Mammary epithelial cell (primary cell): Measurements from ENCODE around the gene GARIN5B.

Experiments used
- CTCF ChIP-seq, 2 donors: IDR thresholded peaks in 1 of 2; conservative IDR thresholded peaks in 1 of 2; 2 replicates each; pipeline ENCODE4 v1.5.1; 2011 to 2012; ENCODE audit warnings: inconsistent platforms in 2 of 2, low read length in 2 of 2, mild to moderate bottlenecking in 2 of 2, control low read depth in 1 of 2, low read depth in 1 of 2; ENCODE audit not compliant: insufficient read depth in 1 of 2; ENCODE audit errors: extremely low read depth in 1 of 2
- EZH2 ChIP-seq: IDR thresholded peaks from 2 replicates; pipeline ENCODE4 v1.6.1; 2012; ENCODE audit warnings: low read length, inconsistent platforms, borderline replicate concordance

GRCh38 chr19:55365245-55365644 is 2.2 kb upstream of the GARIN5B start:
- TF ChIP-seq EZH2 (no peak), CTCF (conservative IDR thresholded peaks at IDR 0.05 in 1 of 2, IDR thresholded peaks at IDR 0.05 in 1 of 2; ENCODE audit: extremely low read depth in 1 of 2, insufficient read depth in 1 of 2, low read depth in 1 of 2, low read length in 2 of 2) (no peak)
